Cortex of kidney (tissue), 1 donor: ENCODE results near the gene TMEM207.

Experiments
- DNase-seq: peaks from one replicate; lab custom pipeline; 2025; lab: John Stamatoyannopoulos, UW

Gene TMEM207

GRCh38 chr3:190444006-190444405, 5.7 kb downstream of the TMEM207 start:
- DNase-seq: no peak

- DNase-seq: no peak
Measured at GRCh38 chr3:190443257-190443656, 6.4 kb downstream of the TMEM207 start.

- DNase-seq: no peak
Measured at GRCh38 chr3:190442240-190442639, 7.5 kb downstream of the TMEM207 start.

DNA sequence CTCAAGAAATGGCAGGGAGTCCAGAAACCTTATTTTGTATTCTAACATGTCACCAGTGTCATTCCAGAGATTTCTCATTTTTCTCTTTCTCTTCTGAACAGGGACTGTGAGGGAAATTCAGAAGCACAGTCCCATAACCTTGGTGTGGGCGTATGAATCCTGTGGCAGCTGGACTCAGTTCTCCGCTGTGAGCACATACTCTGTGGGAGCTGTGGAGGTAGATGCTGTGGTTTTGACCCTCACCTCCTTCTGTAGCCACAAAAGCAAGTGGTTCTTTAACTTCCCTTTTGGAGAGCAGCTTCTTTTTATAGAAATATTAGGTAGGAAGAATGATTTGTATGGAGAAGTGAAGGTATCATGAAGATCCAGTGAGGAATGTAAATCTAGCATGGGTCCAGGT, 13.4 kb downstream of the TMEM207 start:
- no peak for DNase-seq

DNA sequence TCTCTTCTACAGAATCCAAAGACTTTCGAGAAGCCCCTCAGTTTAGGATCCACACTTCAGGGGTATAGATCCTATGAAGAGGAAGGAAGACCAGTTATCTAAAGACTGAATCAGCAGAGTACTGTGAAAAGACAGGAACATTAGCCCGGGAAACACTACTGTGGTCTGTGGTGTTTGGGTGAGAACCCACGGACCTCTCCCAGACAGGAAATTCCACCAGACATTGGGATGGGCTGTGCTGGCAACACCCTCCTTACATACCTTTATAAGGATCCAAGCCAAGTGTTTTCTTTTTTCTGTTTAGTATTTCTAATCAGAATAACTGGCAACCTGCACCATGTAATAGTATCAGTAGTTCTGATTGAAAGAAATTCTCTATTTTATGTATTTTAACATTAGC, 14.1 kb downstream of the TMEM207 start:
- no peak for DNase-seq

- DNase-seq: no peak
Measured at GRCh38 chr3:190433626-190434025, 16.1 kb downstream of the TMEM207 start.

DNA sequence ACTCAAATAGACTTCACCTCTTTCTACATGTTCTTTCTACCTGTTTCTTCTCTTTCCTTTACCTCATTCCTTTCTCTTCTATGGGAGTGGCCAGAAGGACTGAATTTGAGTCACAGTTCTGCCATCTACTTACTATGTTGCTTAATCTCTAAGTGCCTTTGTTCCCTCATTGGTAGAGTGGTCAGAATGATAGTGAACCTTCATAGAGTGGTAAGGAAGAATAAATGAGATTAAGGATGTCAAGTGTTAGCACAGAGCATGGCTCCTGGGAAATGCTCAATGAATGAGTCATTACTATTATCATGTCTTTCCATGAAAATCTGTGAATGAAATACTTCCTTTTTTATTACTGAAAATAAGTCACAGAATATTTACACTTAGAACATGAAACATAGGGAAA, 17.5 kb downstream of the TMEM207 start:
- DNase-seq: no peak

- DNase-seq: no peak
Measured at GRCh38 chr3:190430906-190431305, 18.8 kb downstream of the TMEM207 start.

DNA sequence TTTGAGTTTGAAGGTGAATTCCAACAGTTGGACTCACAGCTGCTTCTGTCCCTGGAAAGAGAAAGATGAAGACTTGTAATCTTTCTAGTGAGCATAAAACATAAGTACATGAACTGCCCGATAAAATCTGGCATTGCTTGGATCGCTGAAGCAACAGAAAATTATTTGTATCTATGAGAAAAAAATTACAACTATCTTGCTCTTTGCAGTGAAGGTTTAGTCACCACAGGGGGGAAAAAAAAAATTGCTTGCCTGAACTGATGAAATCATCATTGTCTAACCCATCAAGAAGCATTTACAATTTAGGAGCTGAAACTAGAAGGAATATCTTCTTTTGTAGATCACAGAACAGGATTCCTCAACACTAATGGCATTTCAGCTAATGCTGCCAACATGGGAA, 20.0 kb downstream of the TMEM207 start:
- DNase-seq: no peak

GRCh38 chr3:190426806-190427507, 22.7 kb downstream of the TMEM207 start:
- no peak for DNase-seq

DNA sequence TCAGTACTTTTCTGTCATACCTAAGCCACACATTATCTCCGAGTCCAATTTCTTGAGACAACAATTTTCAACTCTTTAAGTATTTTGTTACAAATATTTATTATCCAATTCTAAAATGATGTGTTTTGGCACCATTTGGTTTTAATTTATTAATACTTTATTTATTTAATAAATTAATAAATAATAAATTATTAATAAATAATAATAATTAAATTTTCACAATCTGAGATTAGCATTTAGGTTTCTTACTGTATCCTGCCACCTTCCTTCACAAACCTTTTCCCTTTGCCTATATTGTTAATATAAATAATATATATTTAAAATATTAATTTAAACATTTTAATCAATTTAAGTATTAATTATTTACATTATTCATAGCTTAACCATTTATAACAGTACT, 23.9 kb downstream of the TMEM207 start:
- no peak for DNase-seq

DNA sequence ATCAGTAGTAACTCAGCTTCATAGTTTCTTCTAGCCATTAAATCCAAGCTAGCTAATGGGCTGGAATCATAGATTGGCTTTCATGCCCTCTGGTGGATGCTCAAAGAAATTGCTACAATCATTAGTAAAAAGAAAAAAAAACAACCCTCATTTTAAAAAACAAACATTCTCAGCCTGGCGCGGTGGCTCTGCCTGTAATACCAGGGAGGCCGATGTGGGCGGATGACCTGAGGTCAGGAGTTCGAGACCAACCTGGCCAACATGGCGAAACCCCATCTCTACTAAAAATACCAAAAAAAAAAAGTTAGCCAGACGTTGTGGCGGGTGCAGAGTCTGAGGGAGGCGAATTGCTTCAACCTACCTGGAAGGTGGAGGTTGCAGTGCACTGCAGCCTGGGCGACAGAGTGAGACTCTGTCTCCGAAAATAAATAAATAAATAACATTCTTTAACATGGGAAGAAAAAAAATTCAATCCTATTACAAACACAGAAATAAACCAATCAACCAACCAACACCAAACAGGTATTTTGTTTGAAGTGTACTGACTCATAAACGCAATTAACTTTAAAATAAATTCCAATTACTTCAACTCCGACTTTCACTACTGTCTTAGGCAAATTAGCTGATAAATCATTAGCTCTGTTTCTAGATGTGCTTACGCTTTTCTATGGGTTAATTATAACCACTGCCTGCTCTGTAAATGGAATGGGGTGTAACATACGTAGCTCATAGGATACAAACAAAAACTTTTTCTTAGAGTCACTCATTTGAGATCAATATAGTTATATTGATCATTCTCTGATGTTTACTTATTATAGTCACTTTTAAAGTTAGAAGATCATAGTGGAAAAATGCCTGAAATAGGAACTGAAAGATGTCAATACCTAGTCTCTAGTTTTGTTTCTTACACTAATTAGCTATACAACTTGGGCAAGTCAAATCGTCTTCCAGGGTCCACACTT, 24.9 kb downstream of the TMEM207 start:
- no peak for DNase-seq

DNA sequence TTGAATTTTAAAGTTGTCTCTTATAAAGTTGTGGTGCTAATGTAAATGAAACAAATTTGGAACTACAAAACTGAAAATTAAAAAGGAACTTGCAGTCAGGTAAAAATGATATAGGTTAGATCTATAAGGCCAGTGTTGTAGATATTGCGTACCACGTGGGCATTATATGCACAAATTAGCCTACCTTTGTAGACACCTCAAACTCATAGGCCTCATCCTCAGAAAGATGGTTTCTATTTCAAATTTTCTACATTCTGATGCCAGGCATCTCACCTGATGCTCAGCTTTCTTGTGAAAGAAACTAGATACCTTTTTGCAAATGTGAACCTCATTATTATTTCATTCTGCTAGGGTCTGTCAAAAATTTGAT, 25.6 kb downstream of the TMEM207 start:
- DNase-seq: no peak

- no peak for DNase-seq
Measured at GRCh38 chr3:190414297-190414696, 35.4 kb downstream of the TMEM207 start.

DNA sequence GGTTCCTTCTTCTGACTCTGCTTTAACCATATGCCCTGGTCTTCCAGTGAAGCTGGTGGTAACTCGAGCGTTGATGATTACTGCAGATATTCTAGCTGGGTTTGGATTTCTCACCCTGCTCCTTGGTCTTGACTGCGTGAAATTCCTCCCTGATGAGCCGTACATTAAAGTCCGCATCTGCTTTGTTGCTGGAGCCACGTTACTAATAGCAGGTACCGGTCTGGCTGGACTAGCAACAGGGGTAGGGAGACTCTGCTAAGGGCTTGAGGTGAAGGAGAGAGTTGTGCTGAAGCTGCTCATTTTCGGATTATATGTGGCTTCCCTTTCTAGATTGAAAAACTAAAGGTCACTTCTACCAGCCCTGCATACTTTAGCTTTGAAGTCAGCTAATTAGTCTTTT, 45.0 kb downstream of the TMEM207 start:
- no peak for DNase-seq

DNA sequence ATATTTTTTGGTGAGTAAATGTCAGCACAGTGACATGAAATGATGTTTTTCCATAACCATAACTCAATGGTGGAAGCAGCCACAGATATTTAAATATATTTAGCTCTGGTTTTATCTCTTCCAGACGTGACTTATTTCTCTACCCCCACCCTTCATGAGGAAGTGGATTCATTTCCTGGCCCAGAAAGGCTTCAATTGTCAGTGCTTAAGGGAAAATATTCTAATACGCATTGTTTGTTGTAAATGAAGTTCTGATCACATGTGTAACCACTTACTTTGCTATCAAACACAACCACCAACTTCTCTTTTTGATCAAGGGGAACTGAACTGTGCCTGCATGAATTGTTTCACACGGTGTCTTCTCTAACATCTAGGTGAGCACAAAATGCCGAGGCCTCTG, 47.7 kb downstream of the TMEM207 start:
- no peak for DNase-seq

DNA sequence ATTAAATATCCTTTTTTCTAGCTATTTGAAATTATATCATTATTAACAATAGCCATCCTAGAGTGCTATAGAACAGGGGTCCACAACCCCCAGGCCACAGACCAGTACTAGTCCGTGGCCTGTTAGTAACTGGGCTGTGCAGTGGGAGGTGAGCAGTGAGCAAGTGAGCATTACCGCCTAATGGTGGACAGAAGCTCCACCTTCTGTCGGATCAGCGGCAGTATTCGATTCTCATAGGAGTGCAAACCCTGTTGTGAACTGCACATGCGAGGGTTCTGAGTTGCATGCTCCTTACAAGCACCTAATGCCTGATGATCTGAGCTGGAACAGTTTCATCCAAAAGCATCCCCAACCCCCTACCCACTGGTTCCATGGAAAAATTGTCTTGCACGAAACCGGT, 50.0 kb downstream of the TMEM207 start:
- DNase-seq: no peak

DNA sequence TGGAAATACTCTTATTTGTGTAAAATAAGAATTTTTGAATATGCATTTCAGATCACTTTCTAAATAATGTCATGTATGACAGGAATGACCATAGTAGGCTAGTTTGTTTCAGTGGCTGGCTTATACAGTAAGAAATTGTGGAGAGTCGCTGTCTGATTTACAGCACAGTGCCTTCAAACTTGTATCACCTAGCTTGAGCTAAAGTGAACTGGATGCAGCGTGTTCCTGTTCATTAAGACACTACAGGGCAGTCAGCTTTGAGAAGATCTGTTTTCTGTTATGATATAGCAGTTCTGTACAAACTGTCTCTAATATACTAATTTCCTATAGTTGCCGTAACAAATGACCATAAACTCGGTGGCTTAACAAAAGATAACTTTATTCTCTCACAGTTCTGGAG, 51.8 kb downstream of the TMEM207 start:
- DNase-seq: no peak

DNA sequence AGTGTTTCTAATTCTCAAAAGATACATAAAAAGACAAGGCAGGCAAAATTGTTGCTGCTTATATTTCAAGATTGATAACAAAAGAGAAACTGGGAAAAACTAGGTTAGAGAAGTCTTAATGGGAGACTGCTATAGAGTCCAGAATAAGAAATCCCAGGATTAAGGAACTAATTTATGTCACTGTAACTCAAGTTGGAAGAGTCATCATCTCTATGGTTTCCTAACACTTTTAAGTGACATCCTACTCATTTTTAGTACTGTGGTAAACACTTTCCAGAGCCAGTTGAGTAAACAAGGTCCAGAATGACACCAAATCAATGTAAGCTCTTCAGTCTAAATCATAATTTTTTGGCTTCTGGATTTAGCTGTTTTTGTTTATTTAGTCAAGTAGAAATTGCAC, 53.7 kb downstream of the TMEM207 start:
- DNase-seq: no peak

DNA sequence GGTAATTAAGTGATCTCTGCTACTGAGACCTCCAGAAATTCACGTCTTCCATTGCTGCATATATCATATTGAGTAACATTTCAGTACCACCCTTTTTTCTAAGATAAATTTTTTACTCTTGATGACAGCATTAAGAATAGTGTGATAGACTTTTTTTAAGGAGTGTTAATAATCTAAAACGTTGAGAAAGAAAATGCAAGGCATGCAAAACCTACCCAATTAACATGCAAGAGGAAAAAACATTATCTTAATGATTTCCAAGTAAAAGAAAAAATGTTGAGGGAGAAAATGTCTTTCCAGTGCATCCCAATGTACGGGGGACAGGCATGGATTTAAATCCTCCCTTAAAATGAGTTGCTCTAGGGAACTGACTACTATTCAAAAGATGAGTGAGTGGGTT, 61.0 kb downstream of the TMEM207 start:
- no peak for DNase-seq

GRCh38 chr3:190387578-190388213, 62.0 kb downstream of the TMEM207 start, which contains the start of gene CLDN16:
Gene CLDN16 (plus strand): TSS chr3:190388163. CDS start chr3:190388330, 167 bp downstream.
- no peak for DNase-seq

DNA sequence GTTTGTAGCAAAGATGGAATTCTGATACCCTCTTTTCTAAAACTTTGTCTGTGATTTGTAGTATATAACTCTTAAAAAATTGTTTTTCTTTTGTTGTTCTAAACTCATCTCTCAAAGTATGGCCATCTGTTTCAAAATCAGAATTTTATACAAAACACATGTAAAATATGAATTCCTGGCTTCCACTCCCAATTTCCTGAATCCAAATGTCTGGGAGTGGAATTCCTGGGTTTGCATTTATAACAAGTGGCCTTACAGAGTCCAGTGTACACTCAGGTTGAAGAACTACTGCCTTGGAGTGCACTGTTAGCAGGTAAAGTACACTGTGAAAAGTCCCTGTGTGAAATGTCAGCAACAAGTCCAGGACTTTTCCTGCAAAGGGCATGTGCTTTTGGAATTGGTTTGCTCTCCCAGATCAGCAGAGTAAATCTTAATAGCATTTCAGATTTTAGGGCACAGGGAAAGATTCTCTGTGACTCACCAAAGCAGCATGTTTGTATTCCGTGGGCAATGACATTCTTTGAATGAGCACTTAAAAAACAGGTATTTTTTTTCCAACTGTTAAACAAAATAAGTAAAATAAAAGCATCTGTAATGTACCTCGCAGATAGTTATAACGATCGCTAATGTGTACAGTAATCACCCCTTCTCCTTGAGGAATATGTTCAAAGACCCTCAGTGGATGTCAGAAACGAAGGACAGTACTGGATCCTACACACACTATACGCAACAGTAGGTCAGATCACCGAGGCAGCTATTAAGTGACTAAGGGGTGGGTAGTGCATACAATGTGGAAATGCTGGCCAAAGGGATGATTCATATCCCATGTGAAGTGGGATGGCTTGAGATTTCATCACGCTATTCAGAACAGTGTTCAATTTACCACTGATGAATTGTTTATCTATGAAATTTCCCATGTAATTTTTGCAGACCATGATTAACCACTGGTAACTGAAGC, 63.7 kb downstream of the TMEM207 start:
- DNase-seq: no peak
